ENCODE results near the gene GPC6. TPM values are rescaled to one million over a fixed set of nuclear protein-coding genes. Genes with fewer than 3 reads are reported as not detected.

GPC6 gene
- total and polyA plus RNA-seq, 5 donors from 2014 or later = not detected

DNA sequence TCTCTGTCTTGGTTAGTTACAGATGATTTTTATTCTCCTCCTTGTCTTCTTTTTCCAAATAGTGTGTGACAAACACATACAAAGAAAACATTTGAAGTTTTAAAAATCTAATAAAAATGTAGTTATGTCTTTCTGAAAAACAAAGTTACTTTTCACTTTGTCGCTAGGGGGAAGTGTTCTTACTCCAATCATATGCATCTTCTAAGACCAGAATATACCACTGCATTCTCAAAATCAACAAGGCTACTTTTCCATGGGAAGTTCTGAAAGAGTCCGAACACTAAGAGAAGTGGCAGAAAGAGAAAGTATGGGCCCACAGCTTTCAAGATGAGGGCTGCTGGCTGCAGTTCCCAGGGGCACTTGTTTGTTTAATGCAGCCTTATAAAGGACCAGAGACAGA is 1043.9 kb downstream of the GPC6 start:
- H3K36me3 Mint-ChIP-seq = no peaks in the 10 kb centered on the region
- no peaks in the 10 kb centered on the region for H3K4me1 ChIP-seq (ENCODE audit: control insufficient read depth, insufficient read depth, low read length, poor library complexity, severe bottlenecking)
- H3K27me3 Mint-ChIP-seq = no peaks in the 10 kb centered on the region
- peaks cover 0 to 10% (median 6%) of the 10 kb centered on the region in 4 donors for H3K4me1 Mint-ChIP-seq
- ATAC-seq (ENCODE audit: low read depth in 2 of 2) (no peak), DNase-seq (no peak)
- no peak overlapping the region for H3K4me3 ChIP-seq (ENCODE audit: low read depth, low read length)
- H3K36me3 ChIP-seq (ENCODE audit: control insufficient read depth, insufficient read depth, low read length) = no peaks in the 10 kb centered on the region
- peaks cover 0 to 4% (median 0%) of the 10 kb centered on the region in 7 donors for H3K9me3 Mint-ChIP-seq
- H3K4me3 Mint-ChIP-seq = no peak overlapping the region
- H3K27me3 ChIP-seq (ENCODE audit: control insufficient read depth, insufficient read depth, low read length) = no peaks in the 10 kb centered on the region
- H3K27ac ChIP-seq (ENCODE audit: insufficient read depth, low read length, poor library complexity, severe bottlenecking) = no peak overlapping the region
- H3K9me3 ChIP-seq (ENCODE audit: control insufficient read depth in 2 of 2, low read length in 2 of 2) = no peaks in the 10 kb centered on the region
- H3K27ac Mint-ChIP-seq = no peak overlapping the region

DNA sequence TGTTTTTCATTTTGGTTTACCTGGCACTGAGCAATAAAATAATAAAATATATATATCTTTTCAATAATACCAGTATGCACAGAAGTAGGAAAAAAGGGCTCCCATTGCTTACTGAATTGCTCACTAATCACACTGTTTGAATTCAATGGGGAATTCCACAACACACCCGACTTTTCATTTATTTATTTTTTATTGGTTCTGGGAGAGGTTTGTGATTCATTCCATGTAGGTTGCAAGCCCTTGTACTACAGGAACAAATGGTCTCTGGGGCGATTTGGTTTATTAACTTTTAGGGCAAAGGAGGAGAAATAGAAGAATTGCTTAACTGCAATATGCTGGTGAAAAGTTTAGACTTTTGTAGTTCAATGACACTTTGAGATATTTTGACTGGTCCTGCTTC is 1045.4 kb downstream of the GPC6 start:
- Histone ChIP-seq H3K9me3 (ENCODE audit: control insufficient read depth in 2 of 2, low read length in 2 of 2) (no peaks in the 10 kb centered on the region), H3K36me3 (ENCODE audit: control insufficient read depth, insufficient read depth, low read length) (no peaks in the 10 kb centered on the region), H3K27ac (ENCODE audit: insufficient read depth, low read length, poor library complexity, severe bottlenecking) (no peak overlapping the region), H3K27me3 (ENCODE audit: control insufficient read depth, insufficient read depth, low read length) (no peaks in the 10 kb centered on the region), H3K4me1 (ENCODE audit: control insufficient read depth, insufficient read depth, low read length, poor library complexity, severe bottlenecking) (no peaks in the 10 kb centered on the region), H3K4me3 (ENCODE audit: low read depth, low read length) (no peak overlapping the region)
- ATAC-seq (ENCODE audit: low read depth in 2 of 2) (no peak), DNase-seq (no peak)
- Mint-ChIP-seq H3K27ac (peak overlapping the region in 1 of 3 donors; percentile 30), H3K27me3 (peaks cover 3% of the 10 kb centered on the region), H3K9me3 (peaks cover 0 to 8% (median 4%) of the 10 kb centered on the region in 7 donors), H3K36me3 (peaks cover 4% of the 10 kb centered on the region), H3K4me1 (peaks cover 0 to 10% (median 6%) of the 10 kb centered on the region in 4 donors), H3K4me3 (no peak overlapping the region)

- peaks cover 2 to 15% (median 9%) of the 10 kb centered on the region in 7 donors for H3K9me3 Mint-ChIP-seq
- no peak overlapping the region for H3K27ac ChIP-seq (ENCODE audit: insufficient read depth, low read length, poor library complexity, severe bottlenecking)
- no peaks in the 10 kb centered on the region for H3K36me3 ChIP-seq (ENCODE audit: control insufficient read depth, insufficient read depth, low read length)
- no peaks in the 10 kb centered on the region for H3K4me1 ChIP-seq (ENCODE audit: control insufficient read depth, insufficient read depth, low read length, poor library complexity, severe bottlenecking)
- H3K27me3 Mint-ChIP-seq = peaks cover 23% of the 10 kb centered on the region
- H3K4me3 ChIP-seq (ENCODE audit: low read depth, low read length) = no peak overlapping the region
- peaks cover 4% of the 10 kb centered on the region for H3K36me3 Mint-ChIP-seq
- peak overlapping the region in 1 of 4 donors; percentile 13 for H3K4me3 Mint-ChIP-seq
- DNase-seq = no peak
- H3K27ac Mint-ChIP-seq = no peak overlapping the region
- H3K27me3 ChIP-seq (ENCODE audit: control insufficient read depth, insufficient read depth, low read length) = peaks cover 2% of the 10 kb centered on the region
- no peak for ATAC-seq (ENCODE audit: low read depth in 2 of 2)
- H3K9me3 ChIP-seq (ENCODE audit: control insufficient read depth in 2 of 2, low read length in 2 of 2) = no peaks in the 10 kb centered on the region
- no peaks in the 10 kb centered on the region for H3K4me1 Mint-ChIP-seq
These were observed 1053.7 kb downstream of the GPC6 start for GRCh38 chr13:94280349-94280748.

DNA sequence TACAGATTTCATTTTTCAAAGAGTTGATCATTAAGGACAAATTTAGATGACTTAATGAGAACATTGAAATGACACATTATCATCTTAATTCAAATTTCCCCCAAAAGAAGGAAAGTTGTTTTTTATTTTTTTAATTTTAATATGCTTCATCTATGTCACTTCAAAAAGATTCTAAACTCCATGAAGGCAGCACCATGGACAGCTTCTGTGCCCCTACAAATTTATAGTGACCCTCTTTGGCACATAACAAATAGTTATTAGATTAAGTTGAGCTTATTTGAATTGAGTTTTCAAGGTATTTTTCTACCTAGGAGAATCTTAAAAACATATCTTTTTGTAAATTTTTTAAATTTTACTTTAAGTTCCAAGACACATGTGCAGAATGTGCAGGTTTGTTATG is 1054.2 kb downstream of the GPC6 start:
- no peaks in the 10 kb centered on the region for H3K9me3 ChIP-seq (ENCODE audit: control insufficient read depth in 2 of 2, low read length in 2 of 2)
- no peak for ATAC-seq (ENCODE audit: low read depth in 2 of 2)
- Mint-ChIP-seq H3K27me3 (peaks cover 23% of the 10 kb centered on the region), H3K36me3 (peaks cover 4% of the 10 kb centered on the region), H3K4me1 (no peaks in the 10 kb centered on the region), H3K27ac (no peak overlapping the region), H3K4me3 (no peak overlapping the region), H3K9me3 (peaks cover 2 to 15% (median 10%) of the 10 kb centered on the region in 7 donors)
- H3K27ac ChIP-seq (ENCODE audit: insufficient read depth, low read length, poor library complexity, severe bottlenecking) = no peak overlapping the region
- H3K4me1 ChIP-seq (ENCODE audit: control insufficient read depth, insufficient read depth, low read length, poor library complexity, severe bottlenecking) = no peaks in the 10 kb centered on the region
- no peak for DNase-seq
- H3K27me3 ChIP-seq (ENCODE audit: control insufficient read depth, insufficient read depth, low read length) = peaks cover 2% of the 10 kb centered on the region
- no peak overlapping the region for H3K4me3 ChIP-seq (ENCODE audit: low read depth, low read length)
- H3K36me3 ChIP-seq (ENCODE audit: control insufficient read depth, insufficient read depth, low read length) = no peaks in the 10 kb centered on the region

GRCh38 chr13:94286581-94286980 is 1060.0 kb downstream of the GPC6 start:
- H3K9me3 Mint-ChIP-seq = peaks cover 0 to 12% (median 0%) of the 10 kb centered on the region in 7 donors
- peaks cover 14% of the 10 kb centered on the region for H3K27me3 Mint-ChIP-seq
- Histone ChIP-seq H3K4me1 (ENCODE audit: control insufficient read depth, insufficient read depth, low read length, poor library complexity, severe bottlenecking) (no peaks in the 10 kb centered on the region), H3K27ac (ENCODE audit: insufficient read depth, low read length, poor library complexity, severe bottlenecking) (no peak overlapping the region), H3K36me3 (ENCODE audit: control insufficient read depth, insufficient read depth, low read length) (no peaks in the 10 kb centered on the region), H3K27me3 (ENCODE audit: control insufficient read depth, insufficient read depth, low read length) (peaks cover 2% of the 10 kb centered on the region), H3K4me3 (ENCODE audit: low read depth, low read length) (no peak overlapping the region), H3K9me3 (ENCODE audit: control insufficient read depth in 2 of 2, low read length in 2 of 2) (no peaks in the 10 kb centered on the region)
- ATAC-seq (ENCODE audit: low read depth in 2 of 2) = no peak
- DNase-seq = no peak
- no peak overlapping the region for H3K4me3 Mint-ChIP-seq
- H3K4me1 Mint-ChIP-seq = peaks cover 0 to 6% (median 1%) of the 10 kb centered on the region in 4 donors
- H3K36me3 Mint-ChIP-seq = no peaks in the 10 kb centered on the region
- no peak overlapping the region for H3K27ac Mint-ChIP-seq

DNA sequence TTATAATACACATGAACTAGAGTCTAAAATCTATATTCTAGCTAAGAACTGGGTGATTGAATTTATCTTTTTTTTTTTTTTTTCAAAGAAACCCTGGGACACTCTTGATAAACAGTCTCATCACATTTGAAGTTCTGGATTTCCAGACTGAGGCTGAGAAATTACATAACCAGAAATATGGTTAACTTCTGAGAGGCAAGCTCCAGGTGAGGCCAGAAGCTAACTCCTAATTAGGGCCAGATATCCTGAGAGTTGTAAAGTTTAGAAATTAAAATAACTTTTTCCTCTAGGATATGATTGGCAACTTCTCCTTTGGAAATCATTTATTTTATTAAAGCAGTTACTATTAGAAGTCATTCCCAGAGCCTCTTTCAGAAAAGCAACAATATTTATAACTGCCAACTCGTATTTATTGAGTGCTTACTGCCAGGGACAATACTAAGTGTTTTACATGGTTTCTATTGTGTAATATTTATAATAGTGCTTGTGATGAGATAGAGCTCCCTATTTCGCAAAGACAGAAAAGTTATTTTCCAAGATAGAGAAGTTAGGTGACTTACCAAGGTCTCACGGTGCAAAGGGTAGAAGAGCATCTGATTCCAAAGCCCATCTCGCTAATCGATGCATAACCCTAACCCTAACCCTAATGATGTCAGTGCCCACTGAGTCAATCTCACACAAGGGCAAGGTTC is 1065.2 kb downstream of the GPC6 start:
- Mint-ChIP-seq H3K27ac (no peak overlapping the region), H3K27me3 (peaks cover 16% of the 10 kb centered on the region), H3K36me3 (no peaks in the 10 kb centered on the region), H3K4me1 (peaks cover 0 to 4% (median 3%) of the 10 kb centered on the region in 4 donors), H3K9me3 (peaks cover 0 to 2% (median 0%) of the 10 kb centered on the region in 7 donors), H3K4me3 (no peak overlapping the region)
- Histone ChIP-seq H3K4me1 (ENCODE audit: control insufficient read depth, insufficient read depth, low read length, poor library complexity, severe bottlenecking) (no peaks in the 10 kb centered on the region), H3K27ac (ENCODE audit: insufficient read depth, low read length, poor library complexity, severe bottlenecking) (no peak overlapping the region), H3K36me3 (ENCODE audit: control insufficient read depth, insufficient read depth, low read length) (no peaks in the 10 kb centered on the region), H3K4me3 (ENCODE audit: low read depth, low read length) (no peak overlapping the region), H3K27me3 (ENCODE audit: control insufficient read depth, insufficient read depth, low read length) (no peaks in the 10 kb centered on the region), H3K9me3 (ENCODE audit: control insufficient read depth in 2 of 2, low read length in 2 of 2) (no peaks in the 10 kb centered on the region)
- no peak for DNase-seq
- ATAC-seq (ENCODE audit: low read depth in 2 of 2) = no peak

DNA sequence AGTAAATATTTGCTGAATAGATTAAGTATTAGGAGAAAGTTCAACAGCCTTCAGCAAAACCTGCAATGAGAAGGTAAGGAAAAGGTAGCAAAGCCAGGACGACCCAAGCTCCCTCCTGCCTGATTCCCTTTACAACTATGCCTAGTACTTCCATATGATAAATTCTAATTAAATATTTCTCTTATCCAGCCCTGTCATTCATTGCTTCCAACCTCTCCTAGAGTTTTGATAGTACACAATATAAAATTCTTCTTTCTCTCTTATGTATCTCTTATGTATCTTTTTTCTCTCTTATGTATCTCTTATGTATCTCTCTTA is 1065.7 kb downstream of the GPC6 start:
- Mint-ChIP-seq H3K36me3 (no peaks in the 10 kb centered on the region), H3K4me3 (no peak overlapping the region), H3K9me3 (peaks cover 0 to 2% (median 0%) of the 10 kb centered on the region in 7 donors), H3K27me3 (peaks cover 16% of the 10 kb centered on the region), H3K27ac (no peak overlapping the region), H3K4me1 (peaks cover 0 to 4% (median 0%) of the 10 kb centered on the region in 4 donors)
- Histone ChIP-seq H3K27ac (ENCODE audit: insufficient read depth, low read length, poor library complexity, severe bottlenecking) (no peak overlapping the region), H3K36me3 (ENCODE audit: control insufficient read depth, insufficient read depth, low read length) (no peaks in the 10 kb centered on the region), H3K4me3 (ENCODE audit: low read depth, low read length) (no peak overlapping the region), H3K9me3 (ENCODE audit: control insufficient read depth in 2 of 2, low read length in 2 of 2) (no peaks in the 10 kb centered on the region), H3K4me1 (ENCODE audit: control insufficient read depth, insufficient read depth, low read length, poor library complexity, severe bottlenecking) (no peaks in the 10 kb centered on the region), H3K27me3 (ENCODE audit: control insufficient read depth, insufficient read depth, low read length) (no peaks in the 10 kb centered on the region)
- DNase-seq (no peak), ATAC-seq (ENCODE audit: low read depth in 2 of 2) (no peak)

DNA sequence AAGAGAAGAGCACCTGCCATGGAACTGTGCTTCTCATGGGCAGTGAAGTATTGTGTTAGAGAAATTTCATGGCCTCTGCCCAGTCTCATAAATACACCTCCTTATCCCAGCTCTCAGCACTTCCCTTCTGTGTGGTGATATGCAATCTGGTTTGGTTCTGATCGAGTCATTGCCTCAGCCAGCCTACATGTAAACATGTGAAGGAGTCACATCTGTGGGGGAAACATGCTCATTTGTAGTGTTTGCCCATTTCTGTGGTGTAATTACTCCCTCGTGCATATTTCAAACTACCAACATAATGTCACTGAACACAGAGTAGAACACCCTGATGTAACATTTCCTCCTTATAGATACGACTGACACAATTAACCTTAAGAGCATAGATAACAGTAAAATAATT is 1069.9 kb downstream of the GPC6 start:
- Histone ChIP-seq H3K27me3 (ENCODE audit: control insufficient read depth, insufficient read depth, low read length) (no peaks in the 10 kb centered on the region), H3K4me3 (ENCODE audit: low read depth, low read length) (no peak overlapping the region), H3K4me1 (ENCODE audit: control insufficient read depth, insufficient read depth, low read length, poor library complexity, severe bottlenecking) (no peaks in the 10 kb centered on the region), H3K27ac (ENCODE audit: insufficient read depth, low read length, poor library complexity, severe bottlenecking) (no peak overlapping the region), H3K36me3 (ENCODE audit: control insufficient read depth, insufficient read depth, low read length) (no peaks in the 10 kb centered on the region), H3K9me3 (ENCODE audit: control insufficient read depth in 2 of 2, low read length in 2 of 2) (no peaks in the 10 kb centered on the region)
- peak overlapping the region in 1 of 3 donors; percentile 37 for H3K27ac Mint-ChIP-seq
- H3K36me3 Mint-ChIP-seq = no peaks in the 10 kb centered on the region
- no peak overlapping the region for H3K4me3 Mint-ChIP-seq
- H3K4me1 Mint-ChIP-seq = peaks cover 0 to 7% (median 0%) of the 10 kb centered on the region in 4 donors
- H3K9me3 Mint-ChIP-seq = peaks cover 0 to 2% (median 0%) of the 10 kb centered on the region in 7 donors
- no peak for ATAC-seq (ENCODE audit: low read depth in 2 of 2)
- peaks cover 6% of the 10 kb centered on the region for H3K27me3 Mint-ChIP-seq
- DNase-seq = no peak

All from CD4-positive, CD25-positive, alpha-beta regulatory T cell (primary cell).